Esophagus muscularis mucosa (tissue), 3 donors: Measurements from ENCODE around the gene GFRA4.

Source experiments
- CTCF ChIP-seq, 3 experiments: fragments of 200-600 bp in 2 of 3; fragments of 450-650 bp in 1 of 3; sonication (generic) in 2 of 3; IDR thresholded peaks; one replicate each; pipeline ENCODE4 v1.5.1; 2017 to 2019; ENCODE audit warnings: antibody characterized with exemption in 3 of 3, mild to moderate bottlenecking in 2 of 3, moderate library complexity in 1 of 3
- POLR2A ChIP-seq: fragments of 450-650 bp; IDR thresholded peaks from one replicate; pipeline ENCODE4 v1.6.1; 2017; ENCODE audit warnings: antibody characterized with exemption, moderate library complexity, mild to moderate bottlenecking, low read depth

DNA sequence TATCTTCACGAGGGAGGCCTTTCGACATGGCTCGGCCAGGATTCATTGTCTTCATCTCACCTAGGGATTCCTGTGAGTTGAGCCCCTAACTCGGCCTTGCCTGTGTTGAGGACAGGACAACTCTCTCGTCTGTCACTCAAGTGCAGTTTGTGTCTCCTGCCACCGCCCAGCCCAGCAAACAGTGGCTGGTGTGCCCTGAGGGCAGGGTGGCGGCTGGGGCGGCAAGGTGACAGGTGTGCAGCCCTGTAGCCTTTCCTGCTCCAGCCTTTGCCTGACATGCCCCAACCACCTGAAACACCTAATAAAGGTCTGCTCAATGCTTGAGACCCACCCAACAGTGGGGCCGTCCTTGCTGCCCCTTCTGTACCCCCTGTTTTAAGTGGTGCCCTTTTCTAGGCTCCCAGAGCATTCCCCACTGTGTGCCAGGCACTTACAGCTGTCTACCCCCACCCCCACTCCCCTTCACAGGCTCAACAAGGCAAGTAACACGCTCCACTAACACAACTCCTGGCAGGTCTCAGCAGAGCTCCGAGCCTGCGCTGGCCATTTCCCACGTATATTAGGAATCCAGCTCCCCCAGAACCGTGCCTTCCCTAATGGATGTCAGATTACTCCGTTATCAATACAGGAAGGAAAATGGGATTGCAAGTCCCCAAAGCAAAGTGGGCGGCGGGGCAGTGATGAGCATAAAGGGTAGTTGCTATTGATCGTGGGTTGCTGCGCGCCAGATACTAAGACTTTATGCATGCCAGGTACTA, 17.7 kb downstream of the GFRA4 start:
- TF ChIP-seq CTCF (IDR thresholded peaks at IDR 0.05) (no peak), POLR2A (no peak)
